A549 (cell line): ENCODE data around the gene NR3C1. TPM values are rescaled to one million over a fixed set of nuclear protein-coding genes. Genes with fewer than 3 reads are reported as not detected.

ENCODE experiments used
- ATAC-seq, 2 experiments: fragments of 200-7000 bp in 1 of 2; fragments of >200 bp in 1 of 2; cut with Nextera tagmentation in 1 of 2; cut with Tn5 transposase in 1 of 2; 3 replicates each; pipeline versions ENCODE4 v1.8.0 to v1.9.1; 2018 to 2020; ENCODE audit warnings: mild to moderate bottlenecking in 1 of 2, moderate library complexity in 1 of 2
- CTCF ChIA-PET: fragments of 300-600 bp; sonication (Branson Sonifier 250); formaldehyde crosslinking; extraction: SDS; loops from one replicate; lab custom pipeline; 2021; ENCODE audit warnings: antibody characterized with exemption, inconsistent platforms; lab: Yijun Ruan, JAX
- POLR2A ChIA-PET: fragments of 350-600 bp; formaldehyde crosslinking; extraction: SDS; loops from one replicate; lab custom pipeline; 2021; ENCODE audit warnings: antibody characterized with exemption, inconsistent platforms; lab: Yijun Ruan, JAX
- DNase-seq, 2 experiments: peaks; one replicate each; pipeline versions ENCODE4 v3.0.0 to v3.0.0-alpha.2; 2011 to 2016; ENCODE audit warnings: low read depth in 1 of 2, low spot score in 1 of 2
- FAIRE-seq: peaks from 2 replicates; lab custom pipeline; 2011; peaks lifted over from hg19 to GRCh38; lab: Jason Lieb, UNC
- H3K27ac ChIP-seq, 2 experiments: fragments of >200 bp; sonication (Bioruptor Twin); formaldehyde crosslinking; 3 replicates each; pipeline ENCODE4 v1.5.1; 2016 to 2017
- H3K4me1 ChIP-seq: fragments of >200 bp; sonication (Bioruptor Twin); formaldehyde crosslinking; 3 replicates; pipeline ENCODE4 v1.6.1; 2016
- H3K4me2 ChIP-seq: fragments of >200 bp; sonication (Bioruptor Twin); formaldehyde crosslinking; 3 replicates; pipeline ENCODE4 v1.6.1; 2016
- H3K4me3 ChIP-seq: fragments of >200 bp; sonication (Bioruptor Twin); formaldehyde crosslinking; 3 replicates; pipeline ENCODE4 v1.5.1; 2016
- H3K9me3 ChIP-seq: fragments of >200 bp; sonication (Bioruptor Twin); formaldehyde crosslinking; 3 replicates; pipeline ENCODE4 v1.6.1; 2016
- ATOH8 ChIP-seq: fragments of 250-450 bp; sonication (Bioruptor Pico); IDR thresholded peaks from 2 replicates; pipeline ENCODE4 v1.5.0; 2020; ENCODE audit warnings: low read depth, mild to moderate bottlenecking, moderate library complexity
- BHLHE40 ChIP-seq: IDR thresholded peaks from 2 replicates; pipeline ENCODE4 v1.6.1; 2012; ENCODE audit warnings: low read depth, low read length, inconsistent platforms
- CBX8 ChIP-seq: fragments of 200-600 bp; sonication (generic); IDR thresholded peaks from 2 replicates; pipeline ENCODE4 v1.6.1; 2016
- EHF ChIP-seq: fragments of 250-450 bp; sonication (Bioruptor Pico); IDR thresholded peaks from 2 replicates; pipeline ENCODE4 v1.5.0; 2020; ENCODE audit warnings: mild to moderate bottlenecking
- EHMT2 ChIP-seq: fragments of 200-600 bp; sonication (generic); IDR thresholded peaks from 2 replicates; pipeline ENCODE4 v1.6.1; 2016; ENCODE audit warnings: antibody characterized with exemption, low read depth, mild to moderate bottlenecking, moderate library complexity
- EP300 ChIP-seq, 2 experiments: fragments of >200 bp; sonication (Bioruptor Twin); formaldehyde crosslinking; IDR thresholded peaks; 2 replicates in 1 of 2; 3 replicates in 1 of 2; pipeline ENCODE4 v1.6.1; 2016 to 2017
- ESRRA ChIP-seq: fragments of 150-350 bp; IDR thresholded peaks from 2 replicates; pipeline ENCODE4 v1.6.1; 2014; ENCODE audit warnings: mild to moderate bottlenecking, low read length, borderline replicate concordance
- HDAC2 ChIP-seq: fragments of 200-600 bp; sonication (generic); IDR thresholded peaks from 2 replicates; pipeline ENCODE4 v1.6.1; 2016
- HEYL ChIP-seq: fragments of 250-450 bp; sonication (Bioruptor Pico); IDR thresholded peaks from 2 replicates; pipeline ENCODE4 v1.8.0; 2021; ENCODE audit warnings: mild to moderate bottlenecking, moderate library complexity
- HOXA7 ChIP-seq: fragments of 250-450 bp; sonication (Bioruptor Pico); IDR thresholded peaks from 2 replicates; pipeline ENCODE4 v1.5.0; 2020; ENCODE audit warnings: mild to moderate bottlenecking, moderate library complexity
- JUNB ChIP-seq: fragments of >200 bp; sonication (Bioruptor Twin); formaldehyde crosslinking; IDR thresholded peaks from 2 replicates; pipeline ENCODE4 v1.6.1; 2016
- MAZ ChIP-seq: fragments of 150-350 bp; IDR thresholded peaks from 2 replicates; pipeline ENCODE4 v1.6.1; 2014; ENCODE audit warnings: antibody characterized with exemption, low read depth, low read length, borderline replicate concordance
- NPAS2 ChIP-seq: fragments of 250-450 bp; sonication (Bioruptor Pico); IDR thresholded peaks from 2 replicates; pipeline ENCODE4 v1.8.0; 2022; ENCODE audit warnings: mild to moderate bottlenecking, moderate library complexity, borderline replicate concordance
- NR3C1 ChIP-seq: fragments of >200 bp; sonication (Bioruptor Twin); formaldehyde crosslinking; IDR thresholded peaks from 3 replicates; pipeline ENCODE4 v1.6.1; 2017
- REST ChIP-seq: fragments of 200-600 bp; sonication (generic); IDR thresholded peaks from 2 replicates; pipeline ENCODE4 v1.6.1; 2016; ENCODE audit warnings: antibody characterized with exemption, mild to moderate bottlenecking, moderate library complexity
- SREBF2 ChIP-seq: fragments of 450-650 bp; IDR thresholded peaks from 2 replicates; pipeline ENCODE4 v1.6.1; 2014; ENCODE audit warnings: mild to moderate bottlenecking, moderate library complexity
- TFCP2L1 ChIP-seq: fragments of 250-450 bp; sonication (Bioruptor Pico); IDR thresholded peaks from 2 replicates; pipeline ENCODE4 v1.5.0; 2021; ENCODE audit warnings: mild to moderate bottlenecking
- ZFP36 ChIP-seq: fragments of 450-650 bp; IDR thresholded peaks from 2 replicates; pipeline ENCODE4 v1.6.1; 2014; ENCODE audit warnings: borderline replicate concordance; ENCODE audit not compliant: partially characterized antibody
- ZNF302 ChIP-seq: fragments of 250-450 bp; sonication (Bioruptor Pico); IDR thresholded peaks from 2 replicates; pipeline ENCODE4 v1.9.0; 2021; ENCODE audit warnings: inconsistent platforms, mild to moderate bottlenecking, moderate library complexity
- ZSCAN20 ChIP-seq: fragments of 250-450 bp; sonication (Bioruptor Pico); IDR thresholded peaks from 2 replicates; pipeline ENCODE4 v1.8.0; 2022; ENCODE audit warnings: mild to moderate bottlenecking, moderate library complexity
- WGBS: methylation state at CpG from one replicate; pipeline ENCODE4 v1.1.6; 2017; ENCODE audit errors: missing lambda C conversion rate; 5-methylcytosine and 5-hydroxymethylcytosine counted together
- polyA plus RNA-seq, 4 experiments: library from polyadenylated mRNA; depleted of rRNA in 3 of 4; stranded (reverse); fragments of >200 nt; fragmentation: RNase III in 1 of 4; extraction: RNeasy Plus Mini Kit Qiagen cat#74134 plus additional on column Dnase treatment in 1 of 4; gene quantifications; 2 replicates in 3 of 4; 3 replicates in 1 of 4; pipeline ENCODE4 v1.2.3, GENCODE V29; 2011 to 2017
- TF ChIP-seq, protein P1 (sequence below): fragments of >200 bp; sonication (Bioruptor Twin); formaldehyde crosslinking; IDR thresholded peaks from 3 replicates; pipeline ENCODE4 v1.5.1; 2016
- TF ChIP-seq, protein P2 (sequence below): fragments of 450-650 bp; IDR thresholded peaks from 2 replicates; pipeline ENCODE4 v1.6.1; 2014; ENCODE audit warnings: antibody characterized with exemption
- TF ChIP-seq, protein P3 (sequence below): fragments of >200 bp; sonication (Bioruptor Twin); formaldehyde crosslinking; IDR thresholded peaks from 3 replicates; pipeline ENCODE4 v1.6.1; 2016

The NR3C1 gene
- polyA plus RNA-seq, 2 of the 4 experiments (the other 2 are of a cell fraction), result 46.5 to 73.0 TPM

- 0 out of 2 replicates have a peak, but pooled peaks have one; percentile 44 for TF ChIP-seq TFCP2L1
- no peak for TF ChIP-seq CBX8
- TF ChIP-seq ZSCAN20 (CRISPR knock-in tag), result peak; percentile 92
- TF ChIP-seq REST, result 0 out of 2 replicates have a peak, but pooled peaks have one; percentile 33
- 0 out of 2 replicates have a peak, but pooled peaks have one; percentile 4 for TF ChIP-seq BHLHE40
- TF ChIP-seq, protein P1, sequence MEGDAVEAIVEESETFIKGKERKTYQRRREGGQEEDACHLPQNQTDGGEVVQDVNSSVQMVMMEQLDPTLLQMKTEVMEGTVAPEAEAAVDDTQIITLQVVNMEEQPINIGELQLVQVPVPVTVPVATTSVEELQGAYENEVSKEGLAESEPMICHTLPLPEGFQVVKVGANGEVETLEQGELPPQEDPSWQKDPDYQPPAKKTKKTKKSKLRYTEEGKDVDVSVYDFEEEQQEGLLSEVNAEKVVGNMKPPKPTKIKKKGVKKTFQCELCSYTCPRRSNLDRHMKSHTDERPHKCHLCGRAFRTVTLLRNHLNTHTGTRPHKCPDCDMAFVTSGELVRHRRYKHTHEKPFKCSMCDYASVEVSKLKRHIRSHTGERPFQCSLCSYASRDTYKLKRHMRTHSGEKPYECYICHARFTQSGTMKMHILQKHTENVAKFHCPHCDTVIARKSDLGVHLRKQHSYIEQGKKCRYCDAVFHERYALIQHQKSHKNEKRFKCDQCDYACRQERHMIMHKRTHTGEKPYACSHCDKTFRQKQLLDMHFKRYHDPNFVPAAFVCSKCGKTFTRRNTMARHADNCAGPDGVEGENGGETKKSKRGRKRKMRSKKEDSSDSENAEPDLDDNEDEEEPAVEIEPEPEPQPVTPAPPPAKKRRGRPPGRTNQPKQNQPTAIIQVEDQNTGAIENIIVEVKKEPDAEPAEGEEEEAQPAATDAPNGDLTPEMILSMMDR, result peak; percentile 22; the same call in 1 of the 3 replicates
Observed at GRCh38 chr5:143405063-143405848, 1.8 kb upstream of the NR3C1 start (continued).

GRCh38 chr5:143404416-143405062 is 1.1 kb upstream of the NR3C1 start:
- H3K9me3 ChIP-seq, result no peaks in the 10 kb centered on the region
- WGBS, result 2% methylated on average over 26 of the region's 41 CpGs
- FAIRE-seq, result no peak
- TF ChIP-seq NPAS2 (CRISPR knock-in tag) (no peak), NR3C1 (no peak), REST (no peak), MAZ (no peak), EHF (CRISPR knock-in tag) (no peak), ATOH8 (no peak), HOXA7 (no peak), SREBF2 (no peak), HDAC2 (no peak), EP300 (IDR thresholded peaks at IDR 0.05) (peak; percentile 54 to 81; a peak in 3 of 5 replicates), ESRRA (no peak), ZFP36 (no peak), JUNB (no peak), HEYL (CRISPR knock-in tag) (no peak), EHMT2 (no peak), ZNF302 (CRISPR knock-in tag) (no peak)
- TF ChIP-seq, protein P2, sequence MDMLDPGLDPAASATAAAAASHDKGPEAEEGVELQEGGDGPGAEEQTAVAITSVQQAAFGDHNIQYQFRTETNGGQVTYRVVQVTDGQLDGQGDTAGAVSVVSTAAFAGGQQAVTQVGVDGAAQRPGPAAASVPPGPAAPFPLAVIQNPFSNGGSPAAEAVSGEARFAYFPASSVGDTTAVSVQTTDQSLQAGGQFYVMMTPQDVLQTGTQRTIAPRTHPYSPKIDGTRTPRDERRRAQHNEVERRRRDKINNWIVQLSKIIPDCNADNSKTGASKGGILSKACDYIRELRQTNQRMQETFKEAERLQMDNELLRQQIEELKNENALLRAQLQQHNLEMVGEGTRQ, result no peak
- TF ChIP-seq, protein P3, sequence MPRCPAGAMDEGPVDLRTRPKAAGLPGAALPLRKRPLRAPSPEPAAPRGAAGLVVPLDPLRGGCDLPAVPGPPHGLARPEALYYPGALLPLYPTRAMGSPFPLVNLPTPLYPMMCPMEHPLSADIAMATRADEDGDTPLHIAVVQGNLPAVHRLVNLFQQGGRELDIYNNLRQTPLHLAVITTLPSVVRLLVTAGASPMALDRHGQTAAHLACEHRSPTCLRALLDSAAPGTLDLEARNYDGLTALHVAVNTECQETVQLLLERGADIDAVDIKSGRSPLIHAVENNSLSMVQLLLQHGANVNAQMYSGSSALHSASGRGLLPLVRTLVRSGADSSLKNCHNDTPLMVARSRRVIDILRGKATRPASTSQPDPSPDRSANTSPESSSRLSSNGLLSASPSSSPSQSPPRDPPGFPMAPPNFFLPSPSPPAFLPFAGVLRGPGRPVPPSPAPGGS, result peak; percentile 64; the same call in 2 of the 3 replicates

More at GRCh38 chr5:143404416-143405062, 1.1 kb upstream of the NR3C1 start:
- peak overlapping the region; percentile 86 for H3K4me3 ChIP-seq
- H3K27ac ChIP-seq, result peak overlapping the region; percentile 96 to 99
- no peaks in the 10 kb centered on the region for H3K4me1 ChIP-seq
- DNase-seq, result peak; percentile 49 to 92
- peak overlapping the region; percentile 88 for H3K4me2 ChIP-seq
- peak; percentile 62 for ATAC-seq
- CTCF ChIA-PET, result interaction anchor here (0.6 to 3.2 kb wide), 38 partner anchors 9 to 566 kb away, joined by 3 to 26 read pairs (median 4); no protein-coding TSS in a partner anchor
- POLR2A ChIA-PET, result interaction anchor here (0.5 to 3.0 kb wide), 27 partner anchors 8 to 582 kb away, joined by 3 to 33 read pairs (median 4); no protein-coding TSS in a partner anchor
